WTC11 (cell line): Measurements from ENCODE around the gene JKAMP. TPM values are rescaled to one million over a fixed set of nuclear protein-coding genes. Genes with fewer than 3 reads are reported as not detected.
A peak's percentile ranks its signal among the peaks of the same experiment; 100 is the strongest.

Experiments
- ATAC-seq: fragments of 200-7000 bp; cut with Tn5 transposase; 2 replicates; pipeline ENCODE4 v1.10.0; 2021; ENCODE audit warnings: mild to moderate bottlenecking, moderate library complexity
- CTCF ChIA-PET: fragments of 300-600 bp; sonication (Branson Sonifier 250); formaldehyde crosslinking; loops from one replicate; lab custom pipeline; 2021; ENCODE audit warnings: antibody characterized with exemption; lab: Charles Lee
- POLR2A ChIA-PET: fragments of 350-600 bp; sonication (Branson Sonifier 250); formaldehyde crosslinking; loops from one replicate; lab custom pipeline; 2021; ENCODE audit warnings: antibody characterized with exemption; lab: Charles Lee
- DNase-seq: peaks from one replicate; pipeline ENCODE4 v3.0.0; 2021; ENCODE audit warnings: low spot score
- H3K27ac Mint-ChIP-seq: 2 replicates; pipeline ENCODE4 v1.8.0; 2021; ENCODE audit warnings: mixed read lengths
- H3K27me3 Mint-ChIP-seq: 2 replicates; pipeline ENCODE4 v1.8.0; 2021; ENCODE audit warnings: low read depth, mild to moderate bottlenecking, moderate library complexity, mixed read lengths
- H3K36me3 Mint-ChIP-seq: 2 replicates; pipeline ENCODE4 v1.8.0; 2021; ENCODE audit warnings: mixed read lengths
- H3K4me1 Mint-ChIP-seq: 2 replicates; pipeline ENCODE4 v1.8.0; 2022; ENCODE audit warnings: mixed read lengths
- H3K4me3 Mint-ChIP-seq: 2 replicates; pipeline ENCODE4 v1.8.0; 2021; ENCODE audit warnings: mild to moderate bottlenecking, moderate library complexity, mixed read lengths
- H3K9me3 Mint-ChIP-seq: 2 replicates; pipeline ENCODE4 v1.8.0; 2021; ENCODE audit warnings: mixed read lengths
- AFF4 ChIP-seq: sonication (generic); formaldehyde crosslinking; IDR thresholded peaks from 2 replicates; pipeline ENCODE4 v1.8.1; 2023; ENCODE audit warnings: mild to moderate bottlenecking, missing genetic modification reagents, borderline replicate concordance
- CDX4 ChIP-seq: fragments of 250-450 bp; sonication (Bioruptor Pico); IDR thresholded peaks from 2 replicates; pipeline ENCODE4 v1.9.0; 2021; ENCODE audit warnings: moderate library complexity, mild to moderate bottlenecking, inconsistent platforms, borderline replicate concordance
- CREM ChIP-seq: sonication (generic); formaldehyde crosslinking; IDR thresholded peaks from 2 replicates; pipeline ENCODE4 v1.8.1; 2022; ENCODE audit warnings: mild to moderate bottlenecking, missing genetic modification reagents, moderate library complexity
- CTCF ChIP-seq: fragments of 200-600 bp; IDR thresholded peaks from 2 replicates; pipeline ENCODE4 v1.8.0; 2022; ENCODE audit warnings: antibody characterized with exemption
- E2F1 ChIP-seq: sonication (generic); formaldehyde crosslinking; IDR thresholded peaks from 2 replicates; pipeline ENCODE4 v1.8.0; 2022; ENCODE audit warnings: mild to moderate bottlenecking, missing genetic modification reagents
- ELF4 ChIP-seq: sonication (generic); formaldehyde crosslinking; IDR thresholded peaks from 2 replicates; pipeline ENCODE4 v1.8.1; 2022; ENCODE audit warnings: low read depth, mild to moderate bottlenecking, moderate library complexity, missing genetic modification reagents
- ETV6 ChIP-seq: sonication (generic); formaldehyde crosslinking; IDR thresholded peaks from 2 replicates; pipeline ENCODE4 v1.8.1; 2022; ENCODE audit warnings: mild to moderate bottlenecking, missing genetic modification reagents
- FOXK1 ChIP-seq: sonication (generic); formaldehyde crosslinking; IDR thresholded peaks from 2 replicates; pipeline ENCODE4 v1.8.0; 2022; ENCODE audit warnings: mild to moderate bottlenecking, moderate library complexity, missing genetic modification reagents
- GTF2I ChIP-seq: fragments of 250-450 bp; sonication (Bioruptor Pico); conservative IDR thresholded peaks from 2 replicates; pipeline ENCODE4 v1.4.0; 2021; ENCODE audit warnings: mild to moderate bottlenecking
- MXD4 ChIP-seq: fragments of 250-450 bp; sonication (Bioruptor Pico); IDR thresholded peaks from 2 replicates; pipeline ENCODE4 v1.8.0; 2021; ENCODE audit warnings: mild to moderate bottlenecking, moderate library complexity, borderline replicate concordance
- NFYB ChIP-seq: sonication (generic); formaldehyde crosslinking; conservative IDR thresholded peaks from 2 replicates; pipeline ENCODE4 v1.8.0; 2022; ENCODE audit warnings: low read depth, missing genetic modification reagents
- OVOL2 ChIP-seq: fragments of 250-450 bp; sonication (Bioruptor Pico); IDR thresholded peaks from 2 replicates; pipeline ENCODE4 v1.9.0; 2021; ENCODE audit warnings: mild to moderate bottlenecking, borderline replicate concordance
- PRDM15 ChIP-seq: sonication (generic); formaldehyde crosslinking; IDR thresholded peaks from 2 replicates; pipeline ENCODE4 v1.8.0; 2022; ENCODE audit warnings: missing genetic modification reagents
- PRRX2 ChIP-seq: fragments of 250-450 bp; sonication (Bioruptor Pico); IDR thresholded peaks from 2 replicates; pipeline ENCODE4 v1.8.0; 2021; ENCODE audit warnings: mild to moderate bottlenecking
- ZNF281 ChIP-seq: sonication (generic); formaldehyde crosslinking; IDR thresholded peaks from 2 replicates; pipeline ENCODE4 v1.8.0; 2023; ENCODE audit warnings: mild to moderate bottlenecking, missing genetic modification reagents
- ZNF425 ChIP-seq: fragments of 250-450 bp; sonication (Bioruptor Pico); conservative IDR thresholded peaks from 2 replicates; pipeline ENCODE4 v1.9.0; 2021; ENCODE audit warnings: mild to moderate bottlenecking
- total RNA-seq: library from RNA; stranded (reverse); gene quantifications from 3 replicates; pipeline ENCODE4 v1.2.3, GENCODE V29; 2021

The JKAMP gene
- total RNA-seq, 1 experiment from 2014 or later = 33.2 TPM

GRCh38 chr14:59481871-59482540 lies 2.3 kb upstream of the JKAMP start:
- Mint-ChIP-seq H3K27ac (no peak overlapping the region), H3K4me1 (peaks cover 19% of the 10 kb centered on the region), H3K36me3 (peaks cover 8% of the 10 kb centered on the region), H3K4me3 (peak overlapping the region; percentile 83), H3K27me3 (no peaks in the 10 kb centered on the region), H3K9me3 (no peaks in the 10 kb centered on the region)
- TF ChIP-seq CDX4 (CRISPR knock-in tag) = no peak
- TF ChIP-seq ZNF281 (CRISPR knock-in tag) = no peak
- no peak for TF ChIP-seq PRRX2 (CRISPR knock-in tag)
- TF ChIP-seq MXD4 (CRISPR knock-in tag) = no peak
- TF ChIP-seq ELF4 (CRISPR knock-in tag) = no peak
- no peak for TF ChIP-seq PRDM15 (CRISPR knock-in tag)
- TF ChIP-seq AFF4 (CRISPR knock-in tag) = no peak
- TF ChIP-seq CREM (CRISPR knock-in tag) = no peak
- TF ChIP-seq ZNF425 = no peak
- no peak for TF ChIP-seq NFYB (CRISPR knock-in tag)
- TF ChIP-seq E2F1 (CRISPR knock-in tag) = no peak
- TF ChIP-seq ETV6 (CRISPR knock-in tag) = no peak
- no peak for TF ChIP-seq GTF2I (CRISPR knock-in tag)
- no peak for TF ChIP-seq OVOL2 (CRISPR knock-in tag)
- no peak for TF ChIP-seq CTCF
- no peak for TF ChIP-seq FOXK1 (CRISPR knock-in tag)
- CTCF ChIA-PET = interaction anchor here (3.4 kb wide), 1 partner anchor 95 kb away, joined by 36 read pairs; the partner anchor contains the start of gene CCDC175
- ATAC-seq = no peak
- DNase-seq = no peak
- POLR2A ChIA-PET = interaction anchor here (1.1 kb wide), 1 partner anchor 18 kb away, joined by 3 read pairs; no protein-coding TSS in a partner anchor
